Sciatic nerve (tissue), 2 donors: Measurements from ENCODE around the gene CADM1. TPM values are rescaled to one million over a fixed set of nuclear protein-coding genes. Genes with fewer than 3 reads are reported as not detected.

Experiments
- ATAC-seq: fragments of 200-7000 bp; cut with Tn5 transposase; one replicate; pipeline ENCODE4 v1.9.1; 2020; ENCODE audit warnings: mild to moderate bottlenecking, moderate library complexity
- DNase-seq: peaks from one replicate; pipeline ENCODE4 v3.0.0-alpha.2; 2020; ENCODE audit warnings: low spot score
- intact Hi-C: fragments of 100-400 bp; cut with DNase I; formaldehyde crosslinking; loops from one replicate; pipeline ENCODE4 v1.14.2; 2022
- total RNA-seq: library from RNA; stranded (reverse); fragmentation: NEBNext Ultra II Directional; extraction: Animal tissue kit (Norgen Biotek cat#: 25700); gene quantifications from one replicate; pipeline ENCODE4 v1.2.1, GENCODE V29; 2021
- donor health status: DM: no; HTN: no; CAD: no.
- donor health status: DM: no; HTN: no; CAD: no.

The CADM1 gene
- total RNA-seq, 1 donor from 2014 or later, result 58.7 TPM

- ATAC-seq (no peak), DNase-seq (no peak)
- intact Hi-C loops, result no loop called here
Observed at GRCh38 chr11:115521825-115522224, 17.6 kb upstream of the CADM1 start.

GRCh38 chr11:115518983-115519628, 14.9 kb upstream of the CADM1 start:
- no peak for DNase-seq
- intact Hi-C loops, result no loop called here
- ATAC-seq, result no peak

- DNase-seq, result no peak
- no peak for ATAC-seq
- intact Hi-C loops, result no loop called here
Observed at GRCh38 chr11:115515647-115516395, 11.6 kb upstream of the CADM1 start.

- no peak for ATAC-seq
- intact Hi-C loops, result loop anchor here (5.0 to 10.0 kb wide), 2 partner anchors 172 to 720 kb away; no protein-coding TSS in a partner anchor
Observed at GRCh38 chr11:115506954-115507675, 2.9 kb upstream of the CADM1 start.

GRCh38 chr11:115505175-115505574, 960 bp upstream of the CADM1 start:
- ATAC-seq (no peak), DNase-seq (no peak)
- intact Hi-C loops, result loop anchor here (5.0 to 10.0 kb wide), 2 partner anchors 170 to 722 kb away; no protein-coding TSS in a partner anchor

More at GRCh38 chr11:115506954-115507675, 2.9 kb upstream of the CADM1 start:
- DNase-seq, result no peak

GRCh38 chr11:115503886-115504275, 334 bp downstream of the CADM1 start:
- intact Hi-C loops, result loop anchor here (10.0 kb wide), 1 partner anchor 169 kb away; no protein-coding TSS in a partner anchor
- DNase-seq, result no peak
- ATAC-seq, result peak; percentile 23

GRCh38 chr11:115503083-115503885, 931 bp downstream of the CADM1 start:
- intact Hi-C loops, result loop anchor here (10.0 kb wide), 1 partner anchor 168 kb away; no protein-coding TSS in a partner anchor
- peak; percentile 80 for DNase-seq
- peak; percentile 43 for ATAC-seq

- DNase-seq, result no peak
- intact Hi-C loops, result loop anchor here (10.0 kb wide), 1 partner anchor 168 kb away; no protein-coding TSS in a partner anchor
- ATAC-seq, result no peak
Observed at GRCh38 chr11:115502636-115503082, 1.6 kb downstream of the CADM1 start.

GRCh38 chr11:115501893-115502589, 2.2 kb downstream of the CADM1 start:
- DNase-seq (no peak), ATAC-seq (no peak)
- intact Hi-C loops, result loop anchor here (10.0 kb wide), 1 partner anchor 167 kb away; no protein-coding TSS in a partner anchor

- DNase-seq (no peak), ATAC-seq (no peak)
- intact Hi-C loops, result loop anchor here (10.0 kb wide), 1 partner anchor 167 kb away; no protein-coding TSS in a partner anchor
Observed at GRCh38 chr11:115501502-115501892, 2.7 kb downstream of the CADM1 start.

- intact Hi-C loops, result loop anchor here (10.0 kb wide), 1 partner anchor 166 kb away; no protein-coding TSS in a partner anchor
- peak; percentile 7 for ATAC-seq
Observed at GRCh38 chr11:115500547-115501501, 3.4 kb downstream of the CADM1 start.

GRCh38 chr11:115499891-115500290, 4.3 kb downstream of the CADM1 start:
- DNase-seq, result no peak
- ATAC-seq, result no peak
- intact Hi-C loops, result loop anchor here (10.0 kb wide), 1 partner anchor 165 kb away; no protein-coding TSS in a partner anchor

More at GRCh38 chr11:115500547-115501501, 3.4 kb downstream of the CADM1 start:
- DNase-seq, result no peak

GRCh38 chr11:115499241-115499799, 4.9 kb downstream of the CADM1 start:
- intact Hi-C loops, result no loop called here

GRCh38 chr11:115498354-115498753, 5.9 kb downstream of the CADM1 start:
- intact Hi-C loops, result no loop called here
- ATAC-seq (no peak), DNase-seq (no peak)

More at GRCh38 chr11:115499241-115499799, 4.9 kb downstream of the CADM1 start:
- DNase-seq (no peak), ATAC-seq (no peak)

- ATAC-seq, result no peak
- no peak for DNase-seq
- intact Hi-C loops, result no loop called here
Observed at GRCh38 chr11:115497303-115497702, 6.9 kb downstream of the CADM1 start.

- intact Hi-C loops, result no loop called here
- DNase-seq, result no peak
- ATAC-seq, result no peak
Observed at GRCh38 chr11:115496892-115497291, 7.3 kb downstream of the CADM1 start.
